ENCODE measurements around the gene IL1RAPL2. TPM values are rescaled to one million over a fixed set of nuclear protein-coding genes. Genes with fewer than 3 reads are reported as not detected.
"Not testable (repeated sequence)": the region's sequence is repeated elsewhere in the genome, so short reads cannot be mapped to it uniquely, and the experiment has no call there.

The IL1RAPL2 gene
- total and polyA plus RNA-seq, 2 donors = 0.24 to 3.3 TPM

- no peaks in the 10 kb centered on the region for H3K36me3 ChIP-seq (ENCODE audit: insufficient read depth)
- DNase-seq (ENCODE audit: extremely low spot score) = no peak
- no peaks in the 10 kb centered on the region for H3K4me1 ChIP-seq (ENCODE audit: insufficient read depth)
- WGBS = 88% methylated on average over 7 of the region's 7 CpGs
- no peak overlapping the region for H3K4me3 ChIP-seq (ENCODE audit: low read depth, low read length)
- H3K27ac ChIP-seq (ENCODE audit: low read depth) = no peak overlapping the region
These were observed 484.9 kb downstream of the IL1RAPL2 start for GRCh38 chrX:105050921-105051320.

- DNase-seq (ENCODE audit: extremely low spot score) = no peak
- Histone ChIP-seq H3K36me3 (ENCODE audit: insufficient read depth) (no peaks in the 10 kb centered on the region), H3K27ac (ENCODE audit: low read depth) (no peak overlapping the region), H3K4me1 (ENCODE audit: insufficient read depth) (no peaks in the 10 kb centered on the region), H3K4me3 (ENCODE audit: low read depth, low read length) (no peak overlapping the region)
- WGBS = 92% methylated on average over 10 of the region's 10 CpGs
These were observed 485.4 kb downstream of the IL1RAPL2 start for GRCh38 chrX:105051364-105051763.

GRCh38 chrX:105052926-105053325, 486.9 kb downstream of the IL1RAPL2 start:
- H3K36me3 ChIP-seq (ENCODE audit: insufficient read depth) = no peaks in the 10 kb centered on the region
- H3K27ac ChIP-seq (ENCODE audit: low read depth) = no peak overlapping the region
- DNase-seq (ENCODE audit: extremely low spot score) = no peak
- no peak overlapping the region for H3K4me3 ChIP-seq (ENCODE audit: low read depth, low read length)
- H3K4me1 ChIP-seq (ENCODE audit: insufficient read depth) = no peaks in the 10 kb centered on the region
- WGBS = 52% methylated on average over 2 of the region's 2 CpGs

- H3K36me3 ChIP-seq (ENCODE audit: insufficient read depth) = no peaks in the 10 kb centered on the region
- DNase-seq (ENCODE audit: extremely low spot score) = no peak
- no peak overlapping the region for H3K4me3 ChIP-seq (ENCODE audit: low read depth, low read length)
- H3K4me1 ChIP-seq (ENCODE audit: insufficient read depth) = no peaks in the 10 kb centered on the region
- H3K27ac ChIP-seq (ENCODE audit: low read depth) = no peak overlapping the region
These were observed 497.7 kb downstream of the IL1RAPL2 start for GRCh38 chrX:105063743-105064142.

GRCh38 chrX:105098201-105098600, 532.2 kb downstream of the IL1RAPL2 start:
- 66% methylated on average over 2 of the region's 2 CpGs for WGBS
- Histone ChIP-seq H3K36me3 (ENCODE audit: insufficient read depth) (no peaks in the 10 kb centered on the region), H3K27ac (ENCODE audit: low read depth) (no peak overlapping the region), H3K4me1 (ENCODE audit: insufficient read depth) (no peaks in the 10 kb centered on the region), H3K4me3 (ENCODE audit: low read depth, low read length) (no peak overlapping the region)
- DNase-seq (ENCODE audit: extremely low spot score) = no peak

- H3K36me3 ChIP-seq (ENCODE audit: insufficient read depth) = no peaks in the 10 kb centered on the region
- H3K4me1 ChIP-seq (ENCODE audit: insufficient read depth) = no peaks in the 10 kb centered on the region
- no peak for DNase-seq (ENCODE audit: extremely low spot score)
- 88% methylated on average over 4 of the region's 4 CpGs for WGBS
- no peak overlapping the region for H3K27ac ChIP-seq (ENCODE audit: low read depth)
- H3K4me3 ChIP-seq (ENCODE audit: low read depth, low read length) = no peak overlapping the region
These were observed 532.8 kb downstream of the IL1RAPL2 start for GRCh38 chrX:105098812-105099211.

- no peak for DNase-seq (ENCODE audit: extremely low spot score)
- Histone ChIP-seq H3K4me3 (ENCODE audit: low read depth, low read length) (no peak overlapping the region), H3K27ac (ENCODE audit: low read depth) (no peak overlapping the region), H3K36me3 (ENCODE audit: insufficient read depth) (no peaks in the 10 kb centered on the region), H3K4me1 (ENCODE audit: insufficient read depth) (no peaks in the 10 kb centered on the region)
- 97% methylated on average over 3 of the region's 3 CpGs for WGBS
These were observed 535.4 kb downstream of the IL1RAPL2 start for GRCh38 chrX:105101378-105101777.

GRCh38 chrX:105109936-105110335, 543.9 kb downstream of the IL1RAPL2 start:
- H3K4me1 ChIP-seq (ENCODE audit: insufficient read depth) = no peaks in the 10 kb centered on the region
- DNase-seq (ENCODE audit: extremely low spot score) = no peak

GRCh38 chrX:105114554-105115130, 548.6 kb downstream of the IL1RAPL2 start:
- 91% methylated on average over 3 of the region's 3 CpGs for WGBS
- no peak overlapping the region for H3K27ac ChIP-seq (ENCODE audit: low read depth)

More at GRCh38 chrX:105109936-105110335, 543.9 kb downstream of the IL1RAPL2 start:
- Histone ChIP-seq H3K27ac (ENCODE audit: low read depth) (no peak overlapping the region), H3K4me3 (ENCODE audit: low read depth, low read length) (no peak overlapping the region), H3K36me3 (ENCODE audit: insufficient read depth) (no peaks in the 10 kb centered on the region)
- WGBS = 74% methylated on average over 6 of the region's 6 CpGs

GRCh38 chrX:105115596-105116320, 549.8 kb downstream of the IL1RAPL2 start:
- not testable (repeated sequence) for H3K36me3 ChIP-seq (ENCODE audit: insufficient read depth); DNase-seq (ENCODE audit: extremely low spot score); H3K4me3 ChIP-seq (ENCODE audit: low read depth, low read length); H3K27ac ChIP-seq (ENCODE audit: low read depth); H3K4me1 ChIP-seq (ENCODE audit: insufficient read depth)
- 99% methylated on average over 35 of the region's 35 CpGs for WGBS

More at GRCh38 chrX:105114554-105115130, 548.6 kb downstream of the IL1RAPL2 start:
- no peak overlapping the region for H3K4me3 ChIP-seq (ENCODE audit: low read depth, low read length)
- no peaks in the 10 kb centered on the region for H3K4me1 ChIP-seq (ENCODE audit: insufficient read depth)
- no peak for DNase-seq (ENCODE audit: extremely low spot score)
- no peaks in the 10 kb centered on the region for H3K36me3 ChIP-seq (ENCODE audit: insufficient read depth)

GRCh38 chrX:105116486-105116885, 550.5 kb downstream of the IL1RAPL2 start:
- Histone ChIP-seq H3K36me3 (ENCODE audit: insufficient read depth) (no peaks in the 10 kb centered on the region), H3K4me1 (ENCODE audit: insufficient read depth) (no peaks in the 10 kb centered on the region), H3K4me3 (ENCODE audit: low read depth, low read length) (no peak overlapping the region), H3K27ac (ENCODE audit: low read depth) (no peak overlapping the region)
- WGBS = 40% methylated on average over 1 of the region's 1 CpG
- DNase-seq (ENCODE audit: extremely low spot score) = no peak

GRCh38 chrX:105117621-105118020, 551.6 kb downstream of the IL1RAPL2 start:
- no peak for DNase-seq (ENCODE audit: extremely low spot score)
- H3K27ac ChIP-seq (ENCODE audit: low read depth) = no peak overlapping the region
- WGBS = 89% methylated on average over 1 of the region's 1 CpG
- no peak overlapping the region for H3K4me3 ChIP-seq (ENCODE audit: low read depth, low read length)
- no peaks in the 10 kb centered on the region for H3K36me3 ChIP-seq (ENCODE audit: insufficient read depth)
- H3K4me1 ChIP-seq (ENCODE audit: insufficient read depth) = no peaks in the 10 kb centered on the region

- WGBS = 24% methylated on average over 4 of the region's 4 CpGs
- DNase-seq (ENCODE audit: extremely low spot score) = no peak
These were observed 554.5 kb downstream of the IL1RAPL2 start for GRCh38 chrX:105120463-105120862.

GRCh38 chrX:105121186-105121585, 555.2 kb downstream of the IL1RAPL2 start:
- Histone ChIP-seq H3K4me3 (ENCODE audit: low read depth, low read length) (no peak overlapping the region), H3K36me3 (ENCODE audit: insufficient read depth) (no peaks in the 10 kb centered on the region), H3K4me1 (ENCODE audit: insufficient read depth) (no peaks in the 10 kb centered on the region), H3K27ac (ENCODE audit: low read depth) (no peak overlapping the region)
- no peak for DNase-seq (ENCODE audit: extremely low spot score)
- 92% methylated on average over 2 of the region's 2 CpGs for WGBS

More at GRCh38 chrX:105120463-105120862, 554.5 kb downstream of the IL1RAPL2 start:
- H3K4me1 ChIP-seq (ENCODE audit: insufficient read depth) = no peaks in the 10 kb centered on the region
- no peak overlapping the region for H3K27ac ChIP-seq (ENCODE audit: low read depth)
- no peak overlapping the region for H3K4me3 ChIP-seq (ENCODE audit: low read depth, low read length)
- H3K36me3 ChIP-seq (ENCODE audit: insufficient read depth) = no peaks in the 10 kb centered on the region

Measured in urinary bladder (tissue), 4 donors.